PC-3 (cell line): ENCODE results near the gene CYTH4. TPM values are rescaled to one million over a fixed set of nuclear protein-coding genes. Genes with fewer than 3 reads are reported as not detected.

Experiments
- ATAC-seq: fragments of 200-7000 bp; cut with Tn5 transposase; 2 replicates; pipeline ENCODE4 v1.9.1; 2020; ENCODE audit warnings: mild to moderate bottlenecking, moderate library complexity
- BruUV-seq: library from RNA; stranded (reverse); fragments of 400-500 nt; replicated peaks from 2 replicates; lab custom pipeline; 2021; lab: Mats Ljungman, UMichigan
- CTCF ChIA-PET: fragments of 300-600 bp; sonication (Branson Sonifier 250); formaldehyde crosslinking; loops from one replicate; lab custom pipeline; 2022; ENCODE audit warnings: antibody characterized with exemption; lab: Charles Lee
- POLR2A ChIA-PET: fragments of 300-600 bp; sonication (Branson Sonifier 250); formaldehyde crosslinking; loops from one replicate; lab custom pipeline; 2022; ENCODE audit warnings: antibody characterized with exemption; ENCODE audit not compliant: unreplicated experiment; lab: Charles Lee
- DNase-seq: peaks from one replicate; pipeline ENCODE4 v3.0.0-alpha.2; 2015
- H2AFZ ChIP-seq: fragments of 300-600 bp; sonication (generic); 2 replicates; pipeline ENCODE4 v1.6.0; 2016; ENCODE audit warnings: antibody characterized with exemption, low read length
- H3F3A ChIP-seq: fragments of 300-600 bp; sonication (generic); one replicate; pipeline ENCODE4 v1.6.0; 2017; ENCODE audit warnings: antibody characterized with exemption, low read length, control low read depth, mild to moderate bottlenecking; ENCODE audit not compliant: unreplicated experiment
- H3K27ac ChIP-seq: fragments of 300-600 bp; sonication (generic); 2 replicates; pipeline ENCODE4 v1.5.1; 2016; ENCODE audit warnings: mild to moderate bottlenecking, low read length
- H3K27me3 ChIP-seq: fragments of 300-600 bp; sonication (generic); 2 replicates; pipeline ENCODE4 v1.6.1; 2016; ENCODE audit warnings: low read length, mixed read lengths
- H3K36me3 ChIP-seq: fragments of 300-600 bp; sonication (generic); 2 replicates; pipeline ENCODE4 v1.6.1; 2016; ENCODE audit warnings: low read depth, mixed run types, low read length, mixed read lengths
- H3K4me1 ChIP-seq: fragments of 300-600 bp; sonication (generic); 2 replicates; pipeline ENCODE4 v1.5.1; 2016; ENCODE audit warnings: low read length; ENCODE audit not compliant: insufficient read depth
- H3K4me2 ChIP-seq: fragments of 300-600 bp; sonication (generic); 2 replicates; pipeline ENCODE4 v1.6.0; 2016; ENCODE audit warnings: low read length
- H3K4me3 ChIP-seq: fragments of 300-600 bp; sonication (generic); 2 replicates; pipeline ENCODE4 v1.5.1; 2016; ENCODE audit warnings: mild to moderate bottlenecking, low read length, mixed read lengths
- H3K79me2 ChIP-seq: fragments of 300-600 bp; sonication (generic); 2 replicates; pipeline ENCODE4 v1.6.1; 2017; ENCODE audit warnings: low read length, mixed read lengths
- H3K9ac ChIP-seq: fragments of 300-600 bp; sonication (generic); 2 replicates; pipeline ENCODE4 v1.6.0; 2016; ENCODE audit warnings: mild to moderate bottlenecking, low read length
- H3K9me2 ChIP-seq: fragments of 300-600 bp; sonication (generic); replicated peaks from 2 replicates; pipeline ENCODE4 v1.6.1; 2016; ENCODE audit warnings: mixed run types, low read length, mixed read lengths
- H3K9me3 ChIP-seq: fragments of 300-600 bp; sonication (generic); 2 replicates; pipeline ENCODE4 v1.6.1; 2016; ENCODE audit warnings: low read length, mixed read lengths
- H4K20me1 ChIP-seq: fragments of 300-600 bp; sonication (generic); 2 replicates; pipeline ENCODE4 v1.6.1; 2016; ENCODE audit warnings: low read length, mixed read lengths
- CTCF ChIP-seq: fragments of 300-600 bp; sonication (generic); conservative IDR thresholded peaks from 2 replicates; pipeline ENCODE4 v1.5.1; 2017; ENCODE audit warnings: antibody characterized with exemption, low read depth, mild to moderate bottlenecking, low read length
- EZH2 ChIP-seq: fragments of 300-600 bp; sonication (generic); IDR thresholded peaks from one replicate; pipeline ENCODE4 v1.6.1; 2017; ENCODE audit warnings: antibody characterized with exemption, mild to moderate bottlenecking, low read length; ENCODE audit not compliant: unreplicated experiment
- EZH2phosphoT487 ChIP-seq: fragments of 300-600 bp; sonication (generic); IDR thresholded peaks from 2 replicates; pipeline ENCODE4 v1.6.1; 2018; ENCODE audit warnings: mild to moderate bottlenecking, antibody characterized with exemption, low read length, borderline replicate concordance
- intact Hi-C: fragments of 100-400 bp; cut with micrococcal nuclease; formaldehyde crosslinking; loops from 2 replicates; pipeline ENCODE4 v1.9.0; 2023
- total RNA-seq: library from RNA; depleted of rRNA; stranded (reverse); fragments of >200 nt; gene quantifications from 2 replicates; pipeline ENCODE4 v1.2.3, GENCODE V29; 2014

CYTH4 gene
- total RNA-seq, 1 experiment from 2014 or later = 1.9 TPM

- ATAC-seq (no peak), DNase-seq (no peak)
- Histone ChIP-seq H3K9ac (no peak overlapping the region), H3K4me2 (no peak overlapping the region), H2AFZ (no peak overlapping the region), H3K27me3 (no peaks in the 10 kb centered on the region), H3K9me2 (no peaks in the 10 kb centered on the region), H4K20me1 (no peaks in the 10 kb centered on the region), H3K79me2 (no peaks in the 10 kb centered on the region), H3K36me3 (no peaks in the 10 kb centered on the region), H3K4me3 (no peak overlapping the region), H3K27ac (no peak overlapping the region), H3K4me1 (peaks cover 9% of the 10 kb centered on the region; the same call in 1 of the 2 replicates), H3K9me3 (no peaks in the 10 kb centered on the region), H3F3A (no peaks in the 10 kb centered on the region)
- no TSS peak for BruUV-seq
- TF ChIP-seq EZH2 (no peak), CTCF (no peak), EZH2phosphoT487 (no peak)
- CTCF ChIA-PET = interaction anchor here (0.6 kb wide), 1 partner anchor 74 kb away, joined by 3 read pairs; no protein-coding TSS in a partner anchor
- POLR2A ChIA-PET = no interaction called here
- intact Hi-C loops = no loop called here
These were observed 18.1 kb upstream of the CYTH4 start for GRCh38 chr22:37263966-37264887.

GRCh38 chr22:37266581-37267134, 15.7 kb upstream of the CYTH4 start:
- peak overlapping the region; percentile 70 for H3K4me3 ChIP-seq
- peak overlapping the region; percentile 51 for H3K9ac ChIP-seq
- POLR2A ChIA-PET = no interaction called here
- CTCF ChIA-PET = no interaction called here
- BruUV-seq = no TSS peak
- DNase-seq (no peak), ATAC-seq (peak; percentile 13; the same call in 1 of the 2 replicates)
- intact Hi-C loops = loop anchor here (1.0 kb wide), 1 partner anchor 191 kb away; no protein-coding TSS in a partner anchor
- no peaks in the 10 kb centered on the region for H3K36me3 ChIP-seq
- H3K4me2 ChIP-seq = peak overlapping the region; percentile 91
- H3K79me2 ChIP-seq = no peaks in the 10 kb centered on the region
- no peaks in the 10 kb centered on the region for H4K20me1 ChIP-seq
- H3K9me2 ChIP-seq = no peaks in the 10 kb centered on the region
- peak overlapping the region; percentile 80 for H2AFZ ChIP-seq
- TF ChIP-seq EZH2 = no peak
- no peak for TF ChIP-seq EZH2phosphoT487
- TF ChIP-seq CTCF = no peak
- no peak overlapping the region for H3K27ac ChIP-seq
- no peaks in the 10 kb centered on the region for H3F3A ChIP-seq
- H3K4me1 ChIP-seq = peaks cover 2% of the 10 kb centered on the region; the same call in 1 of the 2 replicates
- H3K27me3 ChIP-seq = no peaks in the 10 kb centered on the region
- H3K9me3 ChIP-seq = no peaks in the 10 kb centered on the region
